Activated T-cell treated with anti-CD3 and anti-CD28 coated beads for 4 hours (primary cell): Measurements from ENCODE around the gene CHKB.
"Not testable (repeated sequence)": the region's sequence is repeated elsewhere in the genome, so short reads cannot be mapped to it uniquely, and the experiment has no call there.

ENCODE experiments used
- DNase-seq: peaks from one replicate; pipeline ENCODE4 v3.0.0-alpha.2; 2020

CHKB gene, protein sequence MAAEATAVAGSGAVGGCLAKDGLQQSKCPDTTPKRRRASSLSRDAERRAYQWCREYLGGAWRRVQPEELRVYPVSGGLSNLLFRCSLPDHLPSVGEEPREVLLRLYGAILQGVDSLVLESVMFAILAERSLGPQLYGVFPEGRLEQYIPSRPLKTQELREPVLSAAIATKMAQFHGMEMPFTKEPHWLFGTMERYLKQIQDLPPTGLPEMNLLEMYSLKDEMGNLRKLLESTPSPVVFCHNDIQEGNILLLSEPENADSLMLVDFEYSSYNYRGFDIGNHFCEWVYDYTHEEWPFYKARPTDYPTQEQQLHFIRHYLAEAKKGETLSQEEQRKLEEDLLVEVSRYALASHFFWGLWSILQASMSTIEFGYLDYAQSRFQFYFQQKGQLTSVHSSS

DNA sequence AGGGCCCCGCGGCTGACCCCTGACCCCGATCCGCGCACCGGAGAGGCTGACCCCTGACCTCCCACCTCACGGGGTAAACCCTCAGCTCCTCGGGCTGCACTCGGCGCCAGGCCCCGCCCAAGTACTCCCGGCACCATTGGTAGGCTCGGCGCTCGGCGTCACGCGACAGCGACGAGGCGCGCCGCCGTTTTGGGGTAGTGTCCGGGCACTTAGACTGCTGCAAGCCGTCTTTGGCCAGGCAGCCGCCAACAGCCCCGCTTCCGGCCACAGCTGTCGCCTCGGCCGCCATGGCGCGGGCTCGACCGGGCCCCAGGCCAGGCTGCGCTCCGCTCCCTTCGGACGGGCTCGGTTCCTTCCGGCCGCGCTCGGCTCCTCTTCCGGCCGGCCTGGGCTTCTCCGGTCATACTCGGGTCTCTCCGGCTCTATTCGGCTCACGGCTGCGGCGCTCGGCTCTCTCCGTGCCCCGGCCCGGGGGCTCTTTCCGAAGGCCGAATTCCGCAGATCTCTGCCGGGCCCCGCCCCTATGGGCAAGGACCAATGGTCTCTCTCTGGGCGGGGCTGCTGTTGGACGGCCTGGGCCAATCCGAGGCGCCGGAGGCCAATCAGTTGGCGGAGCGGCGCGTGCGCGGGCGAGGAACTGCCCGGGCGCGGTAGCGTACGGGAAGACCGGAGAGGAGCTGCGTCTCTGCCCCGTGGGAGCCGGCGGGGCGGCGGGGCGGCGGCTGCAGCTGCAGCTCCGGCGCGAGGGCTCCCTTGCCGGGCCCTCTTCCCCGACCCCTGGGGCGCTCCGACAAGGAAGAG lies at the start of gene CHKB:
TSS of gene CHKB (minus strand) at position 357 of the 801 bp plus-strand sequence. CDS start at position 289, 68 bp downstream.
- DNase-seq: peak; percentile 93

DNA sequence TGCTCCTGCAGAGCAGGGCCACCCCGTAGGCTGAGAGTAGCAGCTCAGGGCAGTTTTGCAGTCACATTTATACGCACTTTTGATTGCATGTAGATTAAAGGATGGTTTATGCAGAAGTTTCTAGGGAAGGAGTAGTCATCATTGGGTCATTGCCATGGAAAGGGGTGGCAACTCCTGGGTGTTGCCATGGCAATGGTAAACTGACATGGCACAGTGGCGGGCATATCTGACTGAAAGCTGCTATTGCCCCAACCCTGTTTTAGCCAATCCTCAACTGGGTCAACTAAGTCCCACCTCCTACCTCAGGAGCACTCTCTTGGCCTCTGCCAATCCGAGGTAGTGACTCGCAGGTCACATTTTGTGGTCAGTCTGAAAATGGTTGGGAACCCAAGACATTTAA lies 47.7 kb upstream of the CHKB start:
- DNase-seq: no peak

DNA sequence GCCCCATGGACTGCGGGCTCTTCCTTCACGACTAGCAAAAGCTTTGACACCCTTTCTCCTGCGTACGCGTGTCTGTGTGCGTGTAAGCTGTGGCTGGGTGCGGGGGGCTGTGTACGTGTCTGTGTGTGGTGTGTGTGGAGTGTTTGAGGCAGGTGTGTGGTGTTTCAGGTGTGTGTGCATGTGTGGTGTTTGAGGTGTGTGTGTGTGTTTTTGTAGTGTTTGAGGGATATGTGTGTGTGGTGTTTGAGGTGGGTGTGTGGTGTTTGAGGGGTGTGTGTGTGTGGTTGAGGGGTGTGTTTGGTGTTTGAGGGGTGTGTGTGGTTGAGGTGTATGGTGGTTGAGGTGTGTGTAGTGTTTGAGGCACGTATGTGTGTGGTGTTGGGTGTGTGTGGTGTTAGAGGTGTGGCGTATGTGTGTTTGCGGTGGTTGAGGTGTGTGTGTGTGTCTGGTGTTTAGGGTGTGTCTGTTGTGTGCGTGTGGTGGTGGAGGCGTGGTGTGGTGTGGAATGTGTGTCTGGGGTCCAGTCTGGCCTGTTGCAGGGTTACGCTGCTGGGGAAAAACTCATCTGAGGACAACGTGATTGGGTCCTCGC lies 46.0 kb upstream of the CHKB start:
- DNase-seq: no peak

DNA sequence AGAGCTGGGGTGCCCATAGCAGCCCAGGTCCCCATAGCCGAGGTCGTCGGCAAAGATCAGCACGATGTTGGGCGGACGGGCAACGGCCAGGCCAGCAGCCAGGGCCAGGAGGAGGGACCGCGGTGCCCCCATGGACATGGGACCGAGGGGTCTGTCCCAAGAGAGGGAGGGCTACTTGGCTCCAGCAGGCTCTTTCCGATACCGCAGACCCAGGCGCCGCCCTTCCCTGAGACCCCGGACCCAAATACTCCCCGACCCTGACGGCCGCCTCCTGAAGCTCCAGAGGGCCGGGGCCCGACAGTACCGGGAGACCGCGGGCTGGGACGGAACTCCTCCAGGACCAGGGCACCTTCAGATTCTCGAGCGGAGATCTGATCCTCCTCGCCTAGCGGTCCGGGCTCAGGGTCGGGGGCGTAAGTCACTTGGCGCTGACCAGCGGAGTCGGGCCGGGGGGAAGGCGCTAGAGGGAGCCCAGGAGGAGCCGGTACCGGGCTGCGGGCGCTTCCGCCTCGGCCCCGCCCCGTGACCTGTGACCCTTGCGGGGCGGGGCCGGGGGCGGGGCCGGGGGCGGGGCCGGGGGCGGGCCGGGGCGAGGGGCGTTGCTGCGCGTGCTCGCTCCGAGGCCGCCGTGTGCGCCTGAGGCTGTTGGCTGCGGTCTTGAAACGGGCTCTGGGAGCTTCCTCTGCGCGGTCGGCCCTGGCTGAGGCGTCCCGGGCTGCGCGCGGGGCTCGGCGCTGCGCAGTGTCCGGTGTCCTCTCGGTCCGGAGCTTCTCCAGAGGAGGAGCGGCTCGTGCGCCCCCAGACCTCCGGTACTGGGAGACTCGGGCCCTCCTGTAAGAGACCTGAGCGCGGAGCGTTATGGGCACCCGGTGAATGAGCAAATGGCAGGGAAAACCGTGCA lies 45.2 kb upstream of the CHKB start, which contains the start of gene ARSA:
TSS of gene ARSA (minus strand) at position 511 of the 901 bp plus-strand sequence. CDS start at position 138, 373 bp downstream.
- peak; percentile 54 for DNase-seq

DNA sequence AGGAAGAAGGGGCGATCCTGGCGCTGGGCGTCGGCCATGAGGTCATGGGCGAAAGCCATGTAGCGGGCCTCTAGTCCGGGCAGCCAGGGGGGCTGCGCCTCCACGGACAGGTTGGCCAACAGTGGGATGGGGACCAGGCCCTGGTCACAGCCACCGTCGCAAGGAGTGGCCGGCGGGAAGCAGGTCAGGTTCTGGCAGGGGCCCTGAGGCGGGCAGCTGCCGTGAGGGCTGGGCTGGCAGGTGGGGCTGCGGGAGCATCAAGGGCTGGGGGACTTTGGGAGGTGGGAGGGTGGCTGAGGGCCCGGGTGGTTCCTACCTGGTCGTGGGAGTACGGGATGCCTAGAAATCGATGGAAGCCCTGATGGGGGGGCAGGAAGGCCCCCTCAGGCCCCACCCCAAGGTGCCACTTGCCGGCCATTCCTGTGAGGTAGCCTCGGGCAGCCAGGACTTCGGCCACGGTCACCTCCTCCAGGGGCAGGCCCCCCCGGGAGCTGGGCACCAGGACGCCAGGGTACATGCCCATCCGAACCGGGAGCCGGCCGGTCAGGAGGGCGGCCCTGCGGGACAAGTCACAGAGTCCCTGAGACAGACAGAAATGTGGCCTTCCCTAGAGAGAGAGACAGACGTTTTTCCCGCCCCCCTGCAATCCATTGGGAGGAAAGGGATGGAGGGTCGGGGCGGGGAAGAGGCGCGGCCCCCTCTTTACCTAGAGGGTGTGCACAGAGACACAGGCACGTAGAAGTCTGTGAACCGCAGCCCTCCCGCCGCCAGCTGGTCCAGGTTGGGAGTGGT lies 44.4 kb upstream of the CHKB start:
- no peak for DNase-seq

DNA sequence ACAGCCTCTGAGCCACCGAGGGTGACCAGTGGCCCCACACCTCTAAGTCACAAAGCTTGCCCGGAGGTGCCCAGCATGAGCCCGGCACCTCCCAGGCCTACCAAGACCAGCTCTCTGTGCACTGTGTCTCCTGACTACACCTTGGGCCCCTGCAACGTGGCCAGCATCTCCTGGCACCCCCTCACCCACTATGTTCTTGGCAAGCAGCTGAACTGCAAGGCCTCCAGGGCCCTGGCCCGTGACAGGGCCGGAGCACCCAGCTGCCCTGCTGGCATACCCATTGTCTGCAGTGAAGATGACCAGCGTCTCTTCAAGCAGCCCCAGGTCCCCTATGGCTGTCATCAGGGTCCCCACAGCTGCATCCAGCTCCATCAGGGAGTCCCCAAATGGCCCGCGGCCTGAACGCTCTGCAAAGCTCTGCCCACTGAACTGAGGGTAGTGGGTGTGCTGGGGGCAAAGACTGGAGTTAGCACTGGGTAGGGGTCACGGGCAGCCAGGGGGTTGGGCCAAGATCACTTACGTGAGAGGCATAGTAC lies 43.7 kb upstream of the CHKB start:
- DNase-seq: no peak

DNA sequence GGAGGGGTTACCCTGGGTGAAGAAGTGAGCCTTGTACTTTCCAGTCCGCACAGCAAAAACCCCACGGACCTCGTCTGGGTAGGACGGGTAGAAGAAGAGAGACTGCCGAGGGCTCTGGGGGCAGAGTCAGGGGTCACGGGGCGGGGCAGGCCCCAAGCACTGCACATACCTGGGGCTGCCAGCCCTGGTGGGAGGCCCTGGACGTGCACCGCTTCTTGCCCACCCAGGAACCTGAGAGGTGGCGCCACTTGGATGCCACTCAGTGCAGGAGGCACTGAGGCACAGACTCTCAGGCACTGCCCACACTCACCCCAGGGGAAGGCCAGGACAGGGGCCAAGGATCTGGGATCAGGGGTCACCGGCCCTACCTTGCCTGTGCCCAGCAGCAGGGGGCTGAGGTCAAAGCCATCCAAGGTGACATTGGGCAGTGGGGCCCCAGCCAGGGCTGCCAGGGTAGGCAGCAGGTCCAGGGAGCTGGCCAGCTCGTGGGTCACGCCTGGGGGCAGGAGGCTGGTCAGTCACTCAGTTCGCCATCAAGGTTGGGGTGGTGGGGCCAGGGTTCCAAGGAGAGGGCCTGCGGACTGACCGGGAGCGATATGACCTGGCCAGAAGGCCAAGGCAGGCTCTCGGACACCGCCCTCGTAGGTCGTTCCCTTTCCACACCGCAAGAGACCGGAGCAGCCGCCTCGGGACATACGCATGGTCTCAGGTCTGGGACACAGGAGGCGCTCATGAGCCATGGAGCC lies 43.1 kb upstream of the CHKB start:
- no peak for DNase-seq

DNA sequence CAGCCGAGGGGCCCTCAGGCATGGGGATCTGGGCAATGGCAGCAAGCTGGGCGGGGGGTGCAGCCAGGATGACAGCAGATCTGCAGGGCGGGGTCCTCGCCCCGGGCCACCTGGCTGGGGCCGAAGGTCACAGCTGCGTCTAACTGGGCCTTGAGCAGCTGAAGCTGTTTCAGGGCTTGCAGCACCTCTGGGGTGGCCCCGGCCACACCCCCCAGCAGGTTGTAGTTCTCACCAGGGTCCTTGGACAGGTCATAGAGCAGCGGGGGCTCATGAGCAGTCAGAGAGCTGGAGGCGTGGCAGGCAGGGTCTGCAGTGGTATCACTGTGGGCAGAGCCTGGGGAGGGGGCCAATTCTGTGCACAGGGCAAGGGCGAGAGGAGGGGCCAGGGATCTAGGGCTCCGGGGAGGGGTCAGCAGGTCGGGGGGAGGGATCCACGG lies 42.5 kb upstream of the CHKB start:
- DNase-seq: no peak

DNA sequence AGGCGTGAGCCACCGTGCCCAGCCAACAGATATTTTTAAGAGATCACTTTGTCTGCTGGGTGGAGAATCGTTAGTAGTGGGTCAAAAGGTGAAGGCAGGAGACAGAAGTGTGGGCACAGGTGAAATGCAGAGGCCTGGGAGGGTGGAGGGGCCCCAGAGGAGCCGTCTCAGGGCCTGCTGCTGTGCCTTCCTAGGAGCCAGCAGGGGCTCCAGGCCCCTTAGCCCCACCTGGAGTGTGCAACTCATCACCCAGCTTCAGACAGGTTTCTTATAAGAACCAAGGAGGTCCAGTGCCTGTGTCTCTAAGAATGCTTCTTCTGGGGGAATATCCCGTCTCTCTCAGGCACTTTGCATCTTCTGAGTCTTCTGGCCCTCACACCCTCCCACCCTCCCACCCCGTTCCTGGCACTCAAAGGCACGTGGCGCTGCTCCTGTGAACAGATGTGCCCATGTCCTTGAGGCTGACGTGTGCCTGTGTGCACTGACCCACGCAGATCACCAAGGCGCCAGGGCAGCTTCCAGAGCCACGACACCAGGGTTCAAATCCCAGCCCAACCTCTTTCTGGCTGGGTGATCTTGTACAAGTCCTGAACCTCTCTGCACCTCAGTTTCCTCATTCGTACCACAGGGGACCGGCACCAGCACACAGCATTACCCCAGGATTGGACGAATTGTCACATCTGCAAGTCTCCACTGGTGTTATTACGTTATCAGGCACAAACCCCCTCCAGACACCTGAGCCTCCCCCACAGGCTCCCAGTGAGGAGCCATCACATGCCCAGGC lies 41.9 kb upstream of the CHKB start:
- DNase-seq: no peak

DNA sequence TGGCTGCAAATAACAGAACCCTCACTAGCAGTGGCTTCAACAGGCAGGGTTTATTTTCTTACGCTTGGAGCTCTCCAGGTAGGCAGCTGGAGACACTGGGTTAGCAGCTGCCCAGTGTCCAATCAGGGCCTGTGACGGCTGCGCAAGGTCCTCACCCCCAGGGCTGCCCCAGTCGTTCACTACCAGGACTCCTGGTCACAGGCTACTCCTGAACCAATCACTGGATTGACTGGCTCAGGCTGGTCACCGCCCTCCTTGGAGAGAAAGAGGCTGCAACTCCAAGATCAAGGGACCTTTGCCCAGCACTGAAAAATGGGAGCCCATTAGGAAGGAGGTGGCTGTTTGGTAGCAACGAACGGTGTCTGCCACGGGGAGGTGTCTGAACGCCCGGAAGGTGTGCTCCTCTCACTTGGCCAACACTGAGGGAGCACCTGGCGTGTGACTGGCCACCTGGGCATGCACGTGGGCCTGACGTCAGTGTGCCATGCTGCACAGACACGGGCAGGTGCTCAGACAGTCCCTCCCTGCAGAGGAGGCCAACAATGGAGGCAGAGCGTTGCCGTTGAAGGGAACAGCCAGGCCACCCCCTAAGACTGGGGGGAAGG lies 40.2 kb upstream of the CHKB start:
- DNase-seq: no peak

DNA sequence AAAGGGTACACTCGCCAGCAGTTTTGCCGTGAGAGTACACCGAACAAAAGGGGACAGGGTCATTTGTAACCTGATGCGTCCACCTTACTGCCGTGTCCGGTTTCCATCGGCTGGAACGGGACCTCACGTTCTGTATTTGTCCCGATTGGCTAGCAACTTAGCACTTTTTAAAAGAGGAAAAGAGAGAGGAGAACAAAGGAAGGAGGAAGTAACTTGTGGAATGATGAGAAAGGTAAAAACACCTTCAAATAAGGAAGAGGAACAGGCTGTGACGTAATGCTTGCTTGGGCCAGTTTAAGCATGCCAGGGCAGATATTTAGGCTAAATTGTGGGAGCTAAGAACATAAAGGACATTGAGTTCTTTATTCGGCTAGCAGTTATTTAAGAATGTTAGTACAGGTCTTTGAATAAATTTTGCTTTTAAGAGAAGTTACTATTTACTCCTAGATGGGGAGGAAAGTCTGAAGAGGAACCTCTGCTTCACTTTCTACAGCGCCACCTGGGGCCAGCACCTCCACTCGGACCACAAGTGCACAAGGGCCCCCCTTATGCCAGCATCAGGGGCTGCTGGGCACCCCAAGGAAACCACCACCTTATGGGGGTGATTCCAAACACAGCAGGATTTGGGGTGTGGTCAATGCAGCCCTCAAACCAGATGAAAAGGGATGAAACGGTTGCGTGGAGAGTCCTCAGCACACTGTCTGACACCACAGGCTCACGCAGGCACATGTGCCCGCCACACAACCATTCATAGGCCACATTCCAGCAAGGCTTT lies 39.5 kb upstream of the CHKB start:
- DNase-seq: no peak

DNA sequence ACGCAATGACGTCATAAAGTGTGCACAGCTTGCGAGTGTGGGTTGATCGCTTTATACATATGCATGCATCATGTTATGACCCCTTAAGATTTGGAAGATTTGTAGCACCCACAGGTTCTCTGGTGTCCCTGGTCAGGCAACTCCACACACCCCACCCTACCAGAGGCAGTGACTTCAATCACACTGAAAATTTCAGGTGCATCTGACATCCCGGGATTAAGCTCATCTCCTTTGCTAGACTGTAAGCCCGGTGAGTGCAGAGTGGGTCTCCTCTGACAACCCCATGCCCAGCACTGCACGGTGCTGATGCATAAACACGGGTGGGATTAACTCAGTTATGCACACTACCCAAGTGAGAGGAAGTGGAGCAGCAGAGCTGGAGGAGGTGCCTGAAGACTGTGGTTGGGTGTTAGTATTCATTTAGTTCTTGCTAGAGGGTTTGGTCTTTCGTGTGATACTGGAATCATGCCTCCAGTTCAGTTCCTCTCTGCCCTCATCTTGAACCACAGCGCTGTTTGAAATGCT lies 38.8 kb upstream of the CHKB start:
- no peak for DNase-seq

DNA sequence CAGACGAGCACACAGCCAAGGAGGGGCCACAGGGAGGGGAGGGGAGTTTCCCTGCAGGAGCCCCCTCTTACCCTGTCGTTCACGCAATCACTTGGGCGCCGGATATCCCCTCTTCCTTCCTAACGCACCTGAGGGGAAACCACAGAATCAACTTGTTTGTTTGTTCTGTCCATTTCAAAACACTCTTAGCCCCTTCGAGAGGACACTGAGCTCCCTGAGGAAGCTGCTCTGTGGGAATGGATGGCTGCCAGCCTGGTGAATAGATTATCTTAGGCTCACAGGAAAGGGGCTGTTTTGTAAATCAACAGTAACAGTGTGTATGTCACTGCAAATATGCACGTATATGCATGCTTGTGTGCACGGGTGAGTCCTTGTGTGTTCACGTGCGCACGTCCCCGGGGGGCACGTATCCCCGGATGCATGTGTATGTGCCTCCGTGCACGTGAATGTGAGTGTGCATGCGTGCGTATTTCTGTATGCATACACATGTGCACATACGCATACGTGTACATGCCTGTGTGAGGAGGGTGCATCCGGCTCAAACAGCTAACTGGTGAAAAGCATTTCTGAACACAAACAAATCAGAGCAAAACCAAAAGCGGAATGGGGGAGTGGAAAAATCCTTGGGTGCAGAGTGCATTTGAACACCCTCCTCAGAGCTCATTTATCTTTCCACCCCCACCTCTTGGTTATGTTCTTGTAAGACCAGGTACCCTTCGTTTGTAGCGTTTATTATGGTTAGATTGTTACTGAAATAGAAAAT lies 38.1 kb upstream of the CHKB start:
- DNase-seq: no peak

DNA sequence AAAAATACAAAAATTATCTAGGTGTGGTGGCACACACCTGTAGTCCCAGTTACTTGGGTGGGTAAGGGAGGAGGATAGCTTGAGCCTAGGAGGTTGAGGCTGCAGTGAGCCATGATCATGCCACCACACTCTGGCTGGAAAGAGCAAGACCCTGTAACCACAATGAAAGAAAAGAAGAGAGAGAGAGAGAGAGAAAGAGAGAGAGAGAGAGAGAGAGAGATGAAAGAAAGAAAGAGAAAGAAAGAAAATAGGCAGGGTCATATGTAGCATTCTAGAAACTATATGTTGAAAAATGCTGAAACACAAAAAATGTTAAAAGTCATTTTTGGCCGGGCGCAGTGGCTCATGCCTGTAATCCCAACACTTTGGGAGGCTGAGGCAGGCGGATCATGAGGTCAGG lies 31.6 kb upstream of the CHKB start:
- DNase-seq: not testable (repeated sequence)

DNA sequence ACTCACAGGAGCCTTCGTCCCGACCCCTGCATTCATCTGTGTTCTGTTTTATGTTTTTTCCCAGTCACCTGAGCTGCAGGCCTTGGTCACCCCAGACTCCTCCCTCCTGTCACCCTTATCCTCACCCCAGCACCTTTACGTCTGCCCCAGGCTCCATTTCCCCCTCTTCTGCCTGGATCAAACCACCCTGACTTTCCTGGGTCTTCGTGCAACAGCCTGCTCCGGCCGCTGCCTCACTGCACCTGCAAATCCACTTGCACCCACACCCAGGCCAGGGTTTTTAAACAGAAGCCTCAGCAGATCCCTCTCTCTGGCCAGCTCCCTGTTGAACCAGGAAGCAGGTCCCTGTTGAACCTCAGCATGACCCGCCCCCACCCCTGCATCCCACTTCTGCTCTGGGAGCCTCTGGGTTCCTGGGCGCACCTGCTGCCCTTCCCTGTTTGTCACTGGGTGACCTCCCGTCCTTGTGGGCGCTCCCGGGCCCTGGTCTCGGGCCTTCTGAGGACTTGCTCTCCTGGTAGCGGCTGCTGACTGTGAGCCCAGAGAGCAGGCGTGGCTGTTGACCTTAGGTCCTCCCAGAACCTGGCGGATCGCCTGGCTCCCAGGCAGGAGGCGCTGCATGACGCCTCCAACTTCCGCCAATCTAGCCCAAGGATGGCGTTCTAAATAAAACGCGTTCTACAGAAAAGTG lies 30.8 kb upstream of the CHKB start:
- no peak for DNase-seq

DNA sequence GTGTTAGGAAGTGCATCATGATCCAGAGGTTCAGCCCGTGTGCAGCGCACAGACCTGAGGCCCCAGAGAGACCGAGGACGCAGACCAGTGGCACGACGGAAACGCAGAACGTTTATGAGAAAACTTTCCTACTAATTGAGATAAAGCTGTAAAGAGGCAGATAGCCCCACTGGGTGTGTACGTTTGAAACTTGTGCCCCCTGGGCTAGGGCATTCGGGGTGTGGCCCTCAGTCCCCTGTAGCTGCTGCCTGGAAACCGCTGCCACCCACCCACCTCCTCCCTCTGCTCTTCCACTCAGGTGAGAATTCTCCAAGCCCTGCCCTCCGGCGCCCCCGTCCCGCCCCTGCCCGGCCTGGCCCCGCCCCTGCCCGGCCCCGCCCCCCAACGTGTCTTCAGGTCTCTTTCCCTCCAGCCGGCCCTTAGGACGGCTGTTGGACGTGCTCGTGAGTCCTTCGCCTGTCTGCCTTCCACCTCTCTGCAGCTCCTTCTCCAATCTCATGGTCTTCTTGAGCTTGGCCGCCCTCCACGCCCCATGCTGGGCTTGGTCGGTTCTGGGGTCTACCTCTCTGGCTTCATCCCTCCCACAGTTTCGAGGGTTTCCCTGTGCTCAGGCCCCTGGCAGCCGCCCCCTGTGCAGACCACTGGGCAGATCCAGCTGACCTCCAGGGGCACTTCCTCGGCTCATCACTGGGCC lies 30.0 kb upstream of the CHKB start:
- no peak for DNase-seq
